NK-92 treated with Interleukin-12 subunit alpha and Interleukin-12 subunit beta, amount 100 ng/mL, for 24 hours (cell line): Measurements from ENCODE around the gene ADD2.
"Not testable (repeated sequence)": the region's sequence is repeated elsewhere in the genome, so short reads cannot be mapped to it uniquely, and the experiment has no call there.

ENCODE experiments used
- DNase-seq: peaks from one replicate; lab custom pipeline; 2025; lab: John Stamatoyannopoulos, UW

The ADD2 gene

GRCh38 chr2:70674636-70675430, 93.2 kb downstream of the ADD2 start:
- DNase-seq: no peak

- no peak for DNase-seq
Observed at GRCh38 chr2:70673041-70673647, 94.9 kb downstream of the ADD2 start.

- DNase-seq: no peak
Observed at GRCh38 chr2:70671092-70671675, 96.8 kb downstream of the ADD2 start.

GRCh38 chr2:70670626-70671025, 97.4 kb downstream of the ADD2 start:
- DNase-seq: no peak

- no peak for DNase-seq
Observed at GRCh38 chr2:70670202-70670601, 97.8 kb downstream of the ADD2 start.

- no peak for DNase-seq
Observed at GRCh38 chr2:70668911-70669310, 99.1 kb downstream of the ADD2 start.

- DNase-seq: no peak
Observed at GRCh38 chr2:70668432-70668831, 99.6 kb downstream of the ADD2 start.

- no peak for DNase-seq
Observed at GRCh38 chr2:70664525-70664924, 103.5 kb downstream of the ADD2 start.

GRCh38 chr2:70663411-70663810, 104.6 kb downstream of the ADD2 start:
- DNase-seq: no peak

GRCh38 chr2:70659551-70659950, 108.4 kb downstream of the ADD2 start:
- no peak for DNase-seq

- DNase-seq: no peak
Observed at GRCh38 chr2:70658476-70658875, 109.5 kb downstream of the ADD2 start.

GRCh38 chr2:70657246-70657645, 110.8 kb downstream of the ADD2 start:
- DNase-seq: no peak

GRCh38 chr2:70656421-70657010, 111.5 kb downstream of the ADD2 start:
- no peak for DNase-seq

GRCh38 chr2:70655786-70656185, 112.2 kb downstream of the ADD2 start:
- no peak for DNase-seq

GRCh38 chr2:70655211-70655610, 112.8 kb downstream of the ADD2 start:
- DNase-seq: not testable (repeated sequence)

GRCh38 chr2:70651727-70652126, 116.3 kb downstream of the ADD2 start:
- no peak for DNase-seq

- DNase-seq: no peak
Observed at GRCh38 chr2:70651014-70651413, 117.0 kb downstream of the ADD2 start.

GRCh38 chr2:70648961-70649360, 119.0 kb downstream of the ADD2 start:
- no peak for DNase-seq

- DNase-seq: peak; percentile 27
Observed at GRCh38 chr2:70647873-70648481, 120.0 kb downstream of the ADD2 start.

GRCh38 chr2:70646420-70646818, 121.6 kb downstream of the ADD2 start:
- DNase-seq: no peak

- no peak for DNase-seq
Observed at GRCh38 chr2:70645733-70646419, 122.1 kb downstream of the ADD2 start.

GRCh38 chr2:70643715-70644114, 124.3 kb downstream of the ADD2 start:
- DNase-seq: peak; percentile 6
